NCI-H1092 (cell line): Measurements from ENCODE around the gene TEX261.

Source experiments
- DNase-seq: peaks from one replicate; lab custom pipeline; 2025; lab: John Stamatoyannopoulos, UW

TEX261 gene

GRCh38 chr2:70981866-70982810, 12.5 kb downstream of the TEX261 start:
- DNase-seq, result no peak

GRCh38 chr2:70981421-70981820, 13.3 kb downstream of the TEX261 start:
- DNase-seq, result no peak

- no peak for DNase-seq
Observed at GRCh38 chr2:70979626-70980025, 15.0 kb downstream of the TEX261 start.

GRCh38 chr2:70979180-70979488, 15.5 kb downstream of the TEX261 start:
- DNase-seq, result no peak

- DNase-seq, result no peak
Observed at GRCh38 chr2:70978341-70979179, 16.1 kb downstream of the TEX261 start, which contains the start of gene ANKRD53. ANKRD53 (plus strand) TSS chr2:70978630; CDS start chr2:70978646, 16 bp downstream.

- no peak for DNase-seq
Observed at GRCh38 chr2:70977605-70978205, 17.0 kb downstream of the TEX261 start.

GRCh38 chr2:70975237-70975636, 19.4 kb downstream of the TEX261 start:
- DNase-seq, result no peak

GRCh38 chr2:70974592-70974991, 20.1 kb downstream of the TEX261 start:
- no peak for DNase-seq

GRCh38 chr2:70967189-70967588, 27.5 kb downstream of the TEX261 start:
- no peak for DNase-seq

- DNase-seq, result no peak
Observed at GRCh38 chr2:70966681-70967080, 28.0 kb downstream of the TEX261 start.

GRCh38 chr2:70965506-70965905, 29.2 kb downstream of the TEX261 start:
- DNase-seq, result no peak

GRCh38 chr2:70964596-70965386, 29.9 kb downstream of the TEX261 start:
- DNase-seq, result no peak

GRCh38 chr2:70964133-70964532, 30.5 kb downstream of the TEX261 start:
- DNase-seq, result no peak

GRCh38 chr2:70962885-70963878, 31.5 kb downstream of the TEX261 start:
- no peak for DNase-seq

- DNase-seq, result no peak
Observed at GRCh38 chr2:70962211-70962884, 32.3 kb downstream of the TEX261 start.

- no peak for DNase-seq
Observed at GRCh38 chr2:70961648-70961994, 33.1 kb downstream of the TEX261 start.

- no peak for DNase-seq
Observed at GRCh38 chr2:70960833-70961647, 33.6 kb downstream of the TEX261 start.

GRCh38 chr2:70959851-70960832, 34.5 kb downstream of the TEX261 start:
- no peak for DNase-seq
